HUES64 (cell line): ENCODE measurements around the gene WNT10A. TPM values are rescaled to one million over a fixed set of nuclear protein-coding genes. Genes with fewer than 3 reads are reported as not detected.
"Not testable (repeated sequence)": the region's sequence is repeated elsewhere in the genome, so short reads cannot be mapped to it uniquely, and the experiment has no call there.

Experiments used
- H3K27ac ChIP-seq: 2 replicates; pipeline ENCODE4 v1.7.0; 2013; ENCODE audit warnings: low read depth, low read length, inconsistent platforms
- H3K27me3 ChIP-seq: 2 replicates; pipeline ENCODE4 v1.6.1; 2013; ENCODE audit warnings: mild to moderate bottlenecking, low read length; ENCODE audit not compliant: insufficient read depth
- H3K36me3 ChIP-seq: 2 replicates; pipeline ENCODE4 v1.6.1; 2013; ENCODE audit warnings: mild to moderate bottlenecking, low read length; ENCODE audit not compliant: insufficient read depth
- H3K4me1 ChIP-seq: 2 replicates; pipeline ENCODE4 v1.6.1; 2013; ENCODE audit warnings: mild to moderate bottlenecking, low read length, moderate library complexity; ENCODE audit not compliant: insufficient read depth
- H3K4me3 ChIP-seq: 2 replicates; pipeline ENCODE4 v1.5.1; 2013; ENCODE audit warnings: mild to moderate bottlenecking, low read length, moderate library complexity
- H3K9ac ChIP-seq: 2 replicates; pipeline ENCODE4 v1.6.1; 2013; ENCODE audit warnings: mild to moderate bottlenecking, low read depth, low read length
- H3K9me3 ChIP-seq: 2 replicates; pipeline ENCODE4 v1.6.1; 2013; ENCODE audit warnings: low read depth, low read length; ENCODE audit not compliant: insufficient read depth
- WGBS: fragments of 150-250, 120-280 bp; methylation state at CpG from one replicate; pipeline ENCODE4 v1.1.7; 2013; ENCODE audit warnings: missing lambda C conversion rate; 5-methylcytosine and 5-hydroxymethylcytosine counted together
- polyA plus RNA-seq, 2 experiments: library from polyadenylated mRNA; stranded (reverse); fragments of 50-300 nt; gene quantifications; one replicate each; pipeline ENCODE4 v1.2.3, GENCODE V29; 2013

Gene WNT10A
- polyA plus RNA-seq (2013, experiment 1 of 2): not detected
- polyA plus RNA-seq (2013, experiment 2 of 2): not detected

DNA sequence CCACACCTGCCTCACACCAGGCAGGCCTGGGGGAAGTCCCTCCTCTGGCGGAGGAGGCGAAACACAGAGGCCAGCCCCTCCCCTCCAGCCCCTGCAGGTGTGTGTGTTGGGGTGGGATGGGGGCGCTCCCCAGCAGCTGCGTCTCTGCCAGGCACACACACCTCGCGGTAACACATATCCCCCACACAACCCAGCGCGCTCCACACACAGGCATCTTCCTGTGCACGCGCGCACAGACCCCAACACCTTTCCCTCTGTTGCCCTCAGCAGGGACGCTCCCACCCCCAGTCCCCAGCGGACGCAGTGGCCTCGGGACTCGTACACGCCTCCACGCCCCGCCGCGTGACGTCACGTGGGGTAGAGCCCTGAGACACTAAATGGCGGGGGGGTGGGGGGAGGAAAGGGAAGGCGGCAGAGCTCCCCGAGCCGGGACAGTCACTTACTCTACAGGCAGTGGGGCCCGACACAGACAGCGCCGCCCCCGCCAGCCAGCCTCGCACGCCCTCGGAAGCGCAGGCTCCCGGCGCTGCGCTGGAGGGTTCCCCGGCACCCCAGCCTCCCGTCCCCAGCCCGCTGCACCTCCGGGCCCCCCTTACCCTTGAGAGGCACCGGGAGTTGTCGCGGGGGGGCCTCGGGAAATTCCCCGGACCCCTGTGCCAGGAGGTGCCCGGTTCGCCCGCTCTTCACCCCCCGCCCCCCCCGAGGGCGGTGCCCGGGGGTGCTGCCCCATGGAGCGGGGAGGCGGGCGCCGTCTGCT, at the start of gene WNT10A:
Gene WNT10A, plus strand, starts transcription at position 751 of the 757 bp plus-strand sequence. CDS start 144 bp downstream, outside the sequence.
- 3% methylated on average over 54 of the region's 58 CpGs for WGBS
- H3K9ac ChIP-seq: no peak within 1 kb of the TSS
- peaks cover 100% of the 10 kb centered on the region for H3K27me3 ChIP-seq
- H3K4me1 ChIP-seq: peaks cover 10% of the 10 kb centered on the region
- no peaks in the 10 kb centered on the region for H3K36me3 ChIP-seq
- H3K4me3 ChIP-seq: peak within 1 kb of the TSS; percentile 28
- H3K27ac ChIP-seq: no peak within 1 kb of the TSS
- H3K9me3 ChIP-seq: no peaks in the 10 kb centered on the region

DNA sequence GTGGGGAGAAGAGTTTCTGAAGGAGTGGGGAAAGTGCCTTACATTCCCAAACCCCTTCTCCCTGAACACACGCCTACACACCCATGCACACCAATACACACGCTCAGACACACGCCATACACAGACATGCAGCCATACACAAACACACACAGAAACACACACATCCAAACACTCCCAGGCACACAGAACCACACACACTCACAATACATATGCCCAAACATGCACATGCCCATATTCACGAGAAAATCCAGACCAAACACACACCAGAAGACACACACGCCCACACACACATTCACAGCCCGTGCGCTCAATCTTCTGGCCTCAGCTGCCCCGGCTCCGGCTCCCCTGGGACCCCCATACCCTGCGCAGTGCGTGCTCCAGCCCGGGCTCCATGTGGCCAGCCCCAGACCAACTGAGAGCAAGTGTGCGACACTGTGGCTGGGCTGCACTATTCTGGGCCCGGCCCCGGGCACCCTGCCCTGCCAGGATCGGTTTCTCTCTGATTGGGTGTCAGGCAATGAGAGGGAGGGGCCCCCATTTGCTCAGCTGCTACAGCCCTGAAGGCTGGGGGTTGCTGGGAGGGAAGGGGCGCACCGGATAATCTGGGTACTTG, 49.2 kb upstream of the WNT10A start, which contains the start of gene PRKAG3:
Gene PRKAG3, minus strand, starts transcription at position 426 of the 613 bp plus-strand sequence.
- Histone ChIP-seq H3K9ac (no peak within 1 kb of the TSS), H3K36me3 (no peaks in the 10 kb centered on the region), H3K9me3 (no peaks in the 10 kb centered on the region), H3K27me3 (no peaks in the 10 kb centered on the region), H3K27ac (no peak within 1 kb of the TSS), H3K4me3 (no peak within 1 kb of the TSS), H3K4me1 (no peaks in the 10 kb centered on the region)
- 90% methylated on average over 18 of the region's 18 CpGs for WGBS

DNA sequence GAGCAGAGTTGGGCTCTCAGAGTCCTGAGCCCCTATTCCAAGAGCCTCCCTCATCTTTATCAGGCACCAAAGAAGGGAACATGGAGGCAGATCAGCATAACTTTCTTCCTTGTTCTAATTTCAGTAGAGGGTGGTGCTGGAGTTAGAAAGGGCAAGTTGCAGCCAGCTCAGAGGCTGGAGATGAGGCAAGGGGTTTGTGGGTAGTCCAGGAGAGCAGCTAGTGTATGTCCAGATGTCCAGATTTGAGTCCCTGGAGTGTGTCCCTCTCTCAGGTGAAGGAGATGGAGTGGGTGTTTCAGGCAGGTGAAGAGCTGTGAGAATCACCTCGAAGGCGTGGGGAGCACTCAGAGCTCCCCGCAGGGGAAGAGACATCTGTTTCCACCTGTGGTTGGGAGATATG, 48.6 kb upstream of the WNT10A start:
- Histone ChIP-seq H3K36me3 (no peaks in the 10 kb centered on the region), H3K27ac (no peak overlapping the region), H3K9me3 (no peaks in the 10 kb centered on the region), H3K4me3 (no peak overlapping the region), H3K9ac (no peak overlapping the region), H3K4me1 (no peaks in the 10 kb centered on the region), H3K27me3 (no peaks in the 10 kb centered on the region)
- WGBS: 87% methylated on average over 3 of the region's 3 CpGs

DNA sequence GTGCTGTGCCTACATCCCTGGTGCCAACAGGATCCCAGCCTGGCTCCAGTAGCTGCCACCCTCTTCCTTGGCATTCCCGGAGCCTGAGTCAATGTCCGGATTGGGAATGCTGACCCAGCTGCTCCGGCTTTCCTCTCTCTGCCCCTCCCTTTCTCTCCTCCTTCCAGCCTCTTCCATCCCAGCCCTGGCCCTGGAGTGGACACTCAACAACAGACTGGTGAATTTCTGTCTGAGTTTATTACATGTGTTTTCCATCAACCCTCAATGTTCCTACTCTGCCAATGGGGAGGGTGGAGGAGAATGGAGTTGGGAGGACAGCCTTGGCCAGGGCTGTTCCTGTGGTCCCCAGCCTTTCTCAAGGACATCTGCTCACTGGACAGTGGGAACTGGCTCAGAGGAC, 48.1 kb upstream of the WNT10A start:
- Histone ChIP-seq H3K9me3 (no peaks in the 10 kb centered on the region), H3K4me1 (no peaks in the 10 kb centered on the region), H3K27ac (no peak overlapping the region), H3K4me3 (no peak overlapping the region), H3K36me3 (no peaks in the 10 kb centered on the region), H3K27me3 (no peaks in the 10 kb centered on the region), H3K9ac (no peak overlapping the region)
- 94% methylated on average over 3 of the region's 3 CpGs for WGBS

DNA sequence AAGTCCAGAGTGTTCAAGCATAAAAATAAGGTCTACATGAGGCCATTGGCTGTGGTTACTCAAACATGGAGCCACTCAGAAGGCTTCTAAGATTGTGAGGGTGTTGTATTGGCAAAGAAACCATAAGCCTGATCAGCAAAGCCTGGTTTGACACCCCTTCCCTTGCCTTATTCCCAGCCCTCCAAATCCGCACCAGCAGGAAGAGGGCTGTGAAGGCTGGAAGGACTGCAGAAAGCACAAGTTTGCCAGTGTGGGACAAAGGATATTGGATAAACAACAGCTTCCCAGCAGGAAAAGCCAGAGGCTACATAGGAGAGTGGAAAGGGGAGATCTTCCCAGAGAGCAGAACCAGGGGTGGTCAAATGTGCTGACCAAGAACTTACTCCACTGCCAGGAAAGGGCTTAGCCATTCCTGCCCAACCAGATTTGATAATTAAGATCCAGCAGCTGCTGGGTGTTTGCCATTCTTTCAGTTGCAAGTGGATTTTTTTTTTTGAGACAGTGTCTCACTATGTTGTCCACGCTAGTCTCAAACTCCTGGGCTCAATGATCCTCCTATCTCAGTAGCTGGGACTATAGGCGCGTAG, 47.5 kb upstream of the WNT10A start:
- Histone ChIP-seq H3K36me3 (no peaks in the 10 kb centered on the region), H3K9me3 (no peaks in the 10 kb centered on the region), H3K4me3 (no peak overlapping the region), H3K27me3 (no peaks in the 10 kb centered on the region), H3K4me1 (no peaks in the 10 kb centered on the region), H3K9ac (no peak overlapping the region), H3K27ac (no peak overlapping the region)
- WGBS: 83% methylated on average over 4 of the region's 4 CpGs

DNA sequence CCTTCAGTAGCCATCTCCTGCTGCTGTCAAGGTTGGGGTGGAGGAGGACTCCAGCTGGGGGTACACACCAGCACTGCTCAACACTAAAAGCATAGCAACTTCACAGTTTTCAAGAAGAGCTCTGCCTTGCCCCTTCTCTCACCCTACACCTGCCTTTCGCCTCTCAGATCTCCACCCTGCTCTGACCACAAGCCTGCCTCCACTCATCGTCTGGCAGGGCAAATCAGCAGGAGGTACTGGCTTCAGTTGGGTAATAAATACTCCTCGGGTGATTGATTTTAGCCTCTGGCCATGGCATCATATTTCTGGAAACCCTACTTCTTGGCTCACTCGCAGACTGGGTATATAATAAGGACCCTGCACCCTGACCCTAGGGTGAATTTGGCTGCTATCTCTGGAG, 46.0 kb upstream of the WNT10A start:
- H3K4me1 ChIP-seq: no peaks in the 10 kb centered on the region
- H3K9ac ChIP-seq: no peak overlapping the region
- no peaks in the 10 kb centered on the region for H3K36me3 ChIP-seq
- H3K27me3 ChIP-seq: no peaks in the 10 kb centered on the region
- H3K9me3 ChIP-seq: no peaks in the 10 kb centered on the region
- whole genome bisulfite sequencing: 80% methylated on average over 4 of the region's 4 CpGs
- no peak overlapping the region for H3K27ac ChIP-seq
- H3K4me3 ChIP-seq: no peak overlapping the region

DNA sequence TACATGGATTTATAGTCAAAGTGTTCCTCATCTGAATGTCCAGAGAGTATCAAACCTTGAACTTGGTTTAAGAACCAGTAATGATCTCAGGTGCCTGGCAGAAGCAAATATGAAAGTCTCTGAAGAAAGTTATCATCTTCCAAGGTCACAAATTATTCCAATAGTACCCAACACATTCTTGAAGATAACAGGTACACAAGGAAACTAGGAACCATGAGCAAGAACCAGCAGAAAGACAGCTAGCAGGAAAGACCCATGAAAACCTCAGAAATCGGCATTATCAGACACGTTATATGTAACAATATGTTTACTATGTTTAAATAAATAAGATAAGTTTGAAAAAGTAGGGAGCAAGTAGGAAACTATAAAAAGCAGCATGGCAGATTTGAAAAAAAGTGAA, 43.2 kb upstream of the WNT10A start:
- Histone ChIP-seq H3K27me3 (no peaks in the 10 kb centered on the region), H3K4me1 (no peaks in the 10 kb centered on the region), H3K9ac (no peak overlapping the region), H3K9me3 (no peaks in the 10 kb centered on the region), H3K4me3 (no peak overlapping the region), H3K36me3 (no peaks in the 10 kb centered on the region), H3K27ac (no peak overlapping the region)
- 100% methylated on average over 1 of the region's 2 CpGs for WGBS

DNA sequence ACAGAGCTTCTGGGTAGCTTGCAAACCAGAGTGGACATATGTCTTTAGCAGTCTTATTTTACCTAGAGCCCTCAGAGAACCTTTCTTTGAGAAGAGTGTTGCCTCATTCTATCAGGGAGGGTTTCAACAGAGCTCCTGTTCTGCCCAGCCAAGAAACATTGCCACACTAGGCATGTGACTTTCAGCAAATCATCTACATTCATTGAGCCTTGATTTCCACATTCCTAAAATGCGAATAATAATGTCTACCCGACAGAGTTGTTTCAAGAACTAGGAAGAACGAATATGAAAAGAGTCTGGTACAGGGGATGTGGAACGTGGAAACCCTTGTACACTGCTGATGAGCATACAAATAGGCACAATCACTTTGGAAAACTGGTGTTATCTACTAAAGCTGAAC, 41.2 kb upstream of the WNT10A start:
- Histone ChIP-seq H3K9ac (no peak overlapping the region), H3K27me3 (no peaks in the 10 kb centered on the region), H3K4me1 (no peaks in the 10 kb centered on the region), H3K36me3 (no peaks in the 10 kb centered on the region), H3K27ac (no peak overlapping the region), H3K9me3 (no peaks in the 10 kb centered on the region), H3K4me3 (no peak overlapping the region)
- whole genome bisulfite sequencing: 68% methylated on average over 4 of the region's 4 CpGs

DNA sequence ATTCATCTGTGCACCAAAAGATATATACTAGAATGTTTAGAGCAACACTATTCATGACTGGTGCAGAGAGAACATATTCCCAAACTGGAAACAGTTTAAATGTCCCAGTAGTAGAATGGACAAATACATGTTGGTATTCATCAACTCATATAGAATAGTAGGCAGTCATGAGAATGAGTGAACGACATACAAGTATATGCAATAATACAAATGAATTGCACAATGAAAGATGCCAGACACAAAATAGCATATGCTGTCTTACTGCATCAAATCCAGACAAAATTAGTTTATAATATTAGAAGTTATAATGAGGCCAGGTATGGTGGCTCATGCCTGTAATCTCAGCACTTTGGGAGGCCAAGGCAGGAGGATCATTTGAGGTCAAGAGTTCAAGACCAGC, 40.8 kb upstream of the WNT10A start:
- no peak overlapping the region for H3K4me3 ChIP-seq
- no peaks in the 10 kb centered on the region for H3K9me3 ChIP-seq
- H3K27ac ChIP-seq: no peak overlapping the region
- H3K27me3 ChIP-seq: no peaks in the 10 kb centered on the region
- 83% methylated on average over 1 of the region's 1 CpG for WGBS
- no peak overlapping the region for H3K9ac ChIP-seq
- no peaks in the 10 kb centered on the region for H3K36me3 ChIP-seq
- no peaks in the 10 kb centered on the region for H3K4me1 ChIP-seq

DNA sequence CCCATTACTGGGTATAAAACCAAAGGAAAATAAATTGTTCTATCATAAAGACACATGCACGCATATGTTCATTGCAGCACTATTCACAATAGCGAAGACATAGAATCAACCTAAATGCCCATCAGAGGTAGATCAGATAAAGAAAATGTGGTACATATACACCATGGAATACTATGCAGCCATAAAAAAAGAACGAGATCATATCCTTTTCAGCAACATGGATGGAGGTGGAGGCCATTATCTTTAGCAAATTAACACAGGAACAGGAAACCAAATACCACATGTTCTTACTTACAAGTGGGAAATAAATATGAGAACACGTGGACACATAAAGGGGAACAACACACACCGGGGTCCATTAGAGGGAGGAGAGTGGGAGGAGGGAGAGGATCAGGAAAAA, 36.3 kb upstream of the WNT10A start:
- H3K9ac ChIP-seq, H3K4me3 ChIP-seq, H3K27me3 ChIP-seq, H3K9me3 ChIP-seq, H3K36me3 ChIP-seq, H3K4me1 ChIP-seq, H3K27ac ChIP-seq: not testable (repeated sequence)
- 94% methylated on average over 4 of the region's 5 CpGs for WGBS

DNA sequence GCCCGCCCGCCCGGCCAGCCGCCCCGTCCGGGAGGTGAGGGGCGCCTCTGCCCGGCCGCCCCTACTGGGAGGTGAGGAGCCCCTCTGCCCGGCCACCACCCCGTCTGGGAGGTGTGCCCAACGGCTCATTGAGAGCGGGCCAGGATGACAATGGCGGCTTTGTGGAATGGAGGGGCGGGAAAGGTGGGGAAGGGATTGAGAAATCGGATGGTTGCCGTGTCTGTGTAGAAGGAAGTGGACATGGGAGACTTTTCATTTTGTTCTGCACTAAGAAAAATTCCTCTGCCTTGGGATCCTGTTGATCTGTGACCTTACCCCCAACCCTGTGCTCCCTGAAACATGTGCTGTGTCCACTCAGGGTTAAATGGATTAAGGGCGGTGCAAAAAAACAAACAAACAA, 33.7 kb upstream of the WNT10A start:
- not testable (repeated sequence) for H3K27me3 ChIP-seq

More for the DNA sequence above, 33.7 kb upstream of the WNT10A start:
- not testable (repeated sequence) for H3K36me3 ChIP-seq, H3K27ac ChIP-seq, H3K4me1 ChIP-seq, H3K4me3 ChIP-seq, H3K9me3 ChIP-seq, H3K9ac ChIP-seq
- 88% methylated on average over 13 of the region's 18 CpGs for WGBS
